ENCODE measurements around the gene VAMP7. TPM values are rescaled to one million over a fixed set of nuclear protein-coding genes. Genes with fewer than 3 reads are reported as not detected.

The VAMP7 gene
- total and polyA plus RNA-seq, 2 of the 13 experiments (the other 11 are each of a cell fraction or from before 2014, with no cell fraction given) = 13.4 to 20.7 TPM

- Histone ChIP-seq H4K20me1 (ENCODE audit: insufficient read depth, low read length) (no peaks in the 10 kb centered on the region), H2AFZ (ENCODE audit: low read length) (no peak overlapping the region), H3K4me3 (replicated peaks in 1 of 3; ENCODE audit: insufficient read depth in 1 of 3, low read depth in 2 of 3, low read length in 3 of 3) (no peak overlapping the region), H3K36me3 (replicated peaks in 1 of 2; ENCODE audit: control insufficient read depth in 1 of 2, insufficient read depth in 2 of 2, low read length in 2 of 2) (no peaks in the 10 kb centered on the region), H3K79me2 (ENCODE audit: insufficient read depth, low read length) (peaks cover 10% of the 10 kb centered on the region), H3K4me2 (ENCODE audit: low read depth, low read length) (no peak overlapping the region), H3K9me3 (ENCODE audit: low read length) (peaks cover 47% of the 10 kb centered on the region), H3K27me3 (ENCODE audit: control insufficient read depth in 1 of 2, insufficient read depth in 2 of 2, low read length in 2 of 2) (peaks cover 1 to 4% of the 10 kb centered on the region in 2 experiments; a peak in 1 of 5 replicates), H3K9ac (ENCODE audit: insufficient read depth, low read depth, low read length) (no peak overlapping the region), H3K27ac (ENCODE audit: extremely low read length, insufficient read depth, low read length) (no peak overlapping the region), H3K4me1 (ENCODE audit: insufficient read depth, low read length) (no peaks in the 10 kb centered on the region)
- 0% methylated on average over 1 of the region's 1 CpG for WGBS (ENCODE audit: low lambda C conversion rate)
- ChIA-PET CTCF (ENCODE audit: low intra/inter-chr PET ratio, low total read pairs) (no interaction called here), POLR2A (no interaction called here)
- intact Hi-C loops (cut with micrococcal nuclease; ENCODE audit: unreplicated experiment) = no loop called here
- BruUV-seq (replicated peaks) = no TSS peak
- no peak for FAIRE-seq
- DNase-seq (ENCODE audit: low spot score) = no peak
- no peak for ATAC-seq
- TF ChIP-seq E2F2 (CRISPR knock-in tag; IDR thresholded peaks at IDR 0.05; ENCODE audit: borderline replicate concordance) = no peak
- no peak for TF ChIP-seq PCBP1 (IDR thresholded peaks at IDR 0.05; ENCODE audit: borderline replicate concordance, low read depth, low read length)
- in situ Hi-C loops (cut with HindIII; ENCODE audit: extremely low pct_ligation_motif_present, low pct_unique_long_range_greater_than_20kb) = no loop called here
Measured at GRCh38 chrX:155877288-155877687, 3.9 kb upstream of the VAMP7 start.

DNA sequence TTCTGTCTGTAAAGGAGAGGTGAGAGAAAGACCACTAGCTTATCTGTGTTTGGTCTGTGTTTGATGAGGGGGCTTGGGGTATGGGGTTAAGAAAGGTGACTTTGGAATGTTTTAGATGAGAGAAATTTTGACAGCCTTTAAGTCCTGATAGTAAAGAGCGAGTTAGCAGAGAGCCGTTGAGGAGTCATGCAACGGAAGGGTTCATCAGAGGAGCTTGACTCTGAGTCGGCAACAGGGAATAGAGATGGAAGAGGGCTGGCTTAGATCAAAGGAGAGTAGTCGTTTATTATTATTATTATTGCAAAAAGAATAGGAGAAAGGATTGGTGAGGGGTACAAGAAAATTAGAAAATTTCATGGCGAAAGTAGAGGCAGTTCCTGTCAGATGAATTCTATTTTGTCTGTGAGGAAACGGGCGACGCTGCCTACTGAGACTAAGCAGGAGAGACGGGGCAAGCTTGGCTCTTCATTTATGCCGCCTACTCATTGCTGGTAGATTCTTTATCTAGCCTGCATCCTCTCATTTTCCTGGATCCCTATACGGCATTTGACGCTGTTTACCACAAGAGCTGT is 473 bp upstream of the VAMP7 start:
- H3K36me3 ChIP-seq (replicated peaks in 1 of 2; ENCODE audit: control insufficient read depth in 1 of 2, insufficient read depth in 2 of 2, low read length in 2 of 2) = no peaks in the 10 kb centered on the region
- H3K4me1 ChIP-seq (ENCODE audit: insufficient read depth, low read length) = no peaks in the 10 kb centered on the region
- in situ Hi-C loops (cut with HindIII; ENCODE audit: extremely low pct_ligation_motif_present, low pct_unique_long_range_greater_than_20kb) = no loop called here
- H3K79me2 ChIP-seq (ENCODE audit: insufficient read depth, low read length) = peaks cover 10% of the 10 kb centered on the region
- CTCF ChIA-PET (ENCODE audit: low intra/inter-chr PET ratio, low total read pairs) = no interaction called here
- peaks cover 0 to 1% of the 10 kb centered on the region in 2 experiments; a peak in 1 of 5 replicates for H3K27me3 ChIP-seq (ENCODE audit: control insufficient read depth in 1 of 2, insufficient read depth in 2 of 2, low read length in 2 of 2)
- no peak for DNase-seq (ENCODE audit: low spot score)
- H3K9ac ChIP-seq (ENCODE audit: insufficient read depth, low read depth, low read length) = peak overlapping the region; percentile 44; the same call in 1 of the 2 replicates
- intact Hi-C loops (cut with micrococcal nuclease; ENCODE audit: unreplicated experiment) = no loop called here
- WGBS (ENCODE audit: low lambda C conversion rate) = 21% methylated on average over 13 of the region's 13 CpGs
- no TSS peak for BruUV-seq (replicated peaks)
- peak overlapping the region; percentile 69 for H3K4me2 ChIP-seq (ENCODE audit: low read depth, low read length)
- POLR2A ChIA-PET = no interaction called here
- peak overlapping the region; percentile 63 to 92 (median 85) for H3K4me3 ChIP-seq (replicated peaks in 1 of 3; ENCODE audit: insufficient read depth in 1 of 3, low read depth in 2 of 3, low read length in 3 of 3)
- ATAC-seq = peak; percentile 43
- FAIRE-seq = no peak
- peaks cover 45% of the 10 kb centered on the region for H3K9me3 ChIP-seq (ENCODE audit: low read length)
- H2AFZ ChIP-seq (ENCODE audit: low read length) = peak overlapping the region; percentile 20
- no peaks in the 10 kb centered on the region for H4K20me1 ChIP-seq (ENCODE audit: insufficient read depth, low read length)
- H3K27ac ChIP-seq (ENCODE audit: extremely low read length, insufficient read depth, low read length) = no peak overlapping the region
- TF ChIP-seq RBAK (CRISPR knock-in tag; IDR thresholded peaks at IDR 0.05) (no peak), NFE2 (CRISPR knock-in tag; IDR thresholded peaks at IDR 0.05) (no peak), SOX5 (CRISPR knock-in tag; IDR thresholded peaks at IDR 0.05; ENCODE audit: borderline replicate concordance) (no peak), ZNF253 (CRISPR knock-in tag; IDR thresholded peaks at IDR 0.05; ENCODE audit: borderline replicate concordance) (no peak), ZNF703 (CRISPR knock-in tag; IDR thresholded peaks at IDR 0.05; ENCODE audit: borderline replicate concordance) (no peak), KAT7 (CRISPR knock-in tag; IDR thresholded peaks at IDR 0.05; ENCODE audit: borderline replicate concordance) (no peak), ADNP (CRISPR knock-in tag; IDR thresholded peaks at IDR 0.05) (no peak), RARA (CRISPR knock-in tag; IDR thresholded peaks at IDR 0.05) (no peak), ZFP90 (CRISPR knock-in tag; IDR thresholded peaks at IDR 0.05; ENCODE audit: borderline replicate concordance) (no peak), PRDM10 (CRISPR knock-in tag; IDR thresholded peaks at IDR 0.05; ENCODE audit: low read depth) (no peak), NFKBIZ (CRISPR knock-in tag; IDR thresholded peaks at IDR 0.05) (no peak)
- TF ChIP-seq, protein P1, sequence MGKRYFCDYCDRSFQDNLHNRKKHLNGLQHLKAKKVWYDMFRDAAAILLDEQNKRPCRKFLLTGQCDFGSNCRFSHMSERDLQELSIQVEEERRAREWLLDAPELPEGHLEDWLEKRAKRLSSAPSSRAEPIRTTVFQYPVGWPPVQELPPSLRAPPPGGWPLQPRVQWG (CRISPR knock-in tag; IDR thresholded peaks at IDR 0.05; ENCODE audit: borderline replicate concordance, low read depth) = no peak
